ENCODE results near the gene CREBRF.

The CREBRF gene

GRCh38 chr5:173175523-173175922 is 119.4 kb downstream of the CREBRF start:
- Histone ChIP-seq H3K4me1 (ENCODE audit: control extremely low read depth in 1 of 4, control insufficient read depth in 4 of 4, insufficient read depth in 4 of 4, low read length in 3 of 4) (no peaks in the 10 kb centered on the region), H3K9me3 (ENCODE audit: control extremely low read depth in 1 of 5, control insufficient read depth in 4 of 5, insufficient read depth in 2 of 5, low read depth in 1 of 5, low read length in 4 of 5) (peaks cover 0 to 3% (median 0%) of the 10 kb centered on the region in 5 experiments), H3K36me3 (ENCODE audit: control insufficient read depth in 4 of 4, insufficient read depth in 4 of 4, low read length in 3 of 4) (no peaks in the 10 kb centered on the region), H3K27me3 (replicated peaks in 2 of 5; ENCODE audit: control insufficient read depth in 4 of 5, insufficient read depth in 5 of 5, low read length in 4 of 5) (peaks cover 0 to 7% (median 0%) of the 10 kb centered on the region in 5 experiments), H3K27ac (ENCODE audit: insufficient read depth in 1 of 2, low read depth in 1 of 2, low read length in 2 of 2, poor library complexity in 1 of 2, severe bottlenecking in 2 of 2) (no peak overlapping the region), H3K4me3 (ENCODE audit: control insufficient read depth in 1 of 7, extremely low read depth in 1 of 7, insufficient read depth in 4 of 7, low read depth in 2 of 7, low read length in 6 of 7) (no peak overlapping the region)
- WGBS (ENCODE audit: insufficient coverage): 94% methylated on average over 3 of the region's 4 CpGs
- DNase-seq: no peak
- CTCF ChIA-PET: no interaction called here
- POLR2A ChIA-PET: no interaction called here

- WGBS (ENCODE audit: insufficient coverage): 86% methylated on average over 7 of the region's 12 CpGs
- ChIA-PET POLR2A (no interaction called here), CTCF (no interaction called here)
These were observed 122.3 kb downstream of the CREBRF start for GRCh38 chr5:173178369-173178910.

GRCh38 chr5:173180331-173180730 is 124.2 kb downstream of the CREBRF start:
- H3K36me3 ChIP-seq (ENCODE audit: control insufficient read depth in 4 of 4, insufficient read depth in 4 of 4, low read length in 3 of 4): no peaks in the 10 kb centered on the region
- no peak overlapping the region for H3K27ac ChIP-seq (ENCODE audit: insufficient read depth in 1 of 2, low read depth in 1 of 2, low read length in 2 of 2, poor library complexity in 1 of 2, severe bottlenecking in 2 of 2)
- peaks cover 0 to 6% (median 0%) of the 10 kb centered on the region in 5 experiments for H3K9me3 ChIP-seq (ENCODE audit: control extremely low read depth in 1 of 5, control insufficient read depth in 4 of 5, insufficient read depth in 2 of 5, low read depth in 1 of 5, low read length in 4 of 5)
- 0% methylated on average over 2 of the region's 2 CpGs for WGBS (ENCODE audit: insufficient coverage)
- no peaks in the 10 kb centered on the region for H3K4me1 ChIP-seq (ENCODE audit: control extremely low read depth in 1 of 4, control insufficient read depth in 4 of 4, insufficient read depth in 4 of 4, low read length in 3 of 4)
- H3K4me3 ChIP-seq (ENCODE audit: control insufficient read depth in 1 of 7, extremely low read depth in 1 of 7, insufficient read depth in 4 of 7, low read depth in 2 of 7, low read length in 6 of 7): no peak overlapping the region
- POLR2A ChIA-PET: interaction anchor here (0.6 kb wide), 1 partner anchor 101 kb away, joined by 3 read pairs; no protein-coding TSS in a partner anchor
- DNase-seq: no peak
- CTCF ChIA-PET: no interaction called here
- H3K27me3 ChIP-seq (replicated peaks in 2 of 5; ENCODE audit: control insufficient read depth in 4 of 5, insufficient read depth in 5 of 5, low read length in 4 of 5): peaks cover 0 to 7% (median 0%) of the 10 kb centered on the region in 5 experiments

More at GRCh38 chr5:173178369-173178910, 122.3 kb downstream of the CREBRF start:
- DNase-seq: no peak
- H3K27ac ChIP-seq (ENCODE audit: insufficient read depth in 1 of 2, low read depth in 1 of 2, low read length in 2 of 2, poor library complexity in 1 of 2, severe bottlenecking in 2 of 2): no peak overlapping the region
- H3K36me3 ChIP-seq (ENCODE audit: control insufficient read depth in 4 of 4, insufficient read depth in 4 of 4, low read length in 3 of 4): no peaks in the 10 kb centered on the region
- H3K27me3 ChIP-seq (replicated peaks in 2 of 5; ENCODE audit: control insufficient read depth in 4 of 5, insufficient read depth in 5 of 5, low read length in 4 of 5): peaks cover 0 to 7% (median 0%) of the 10 kb centered on the region in 5 experiments
- no peaks in the 10 kb centered on the region for H3K4me1 ChIP-seq (ENCODE audit: control extremely low read depth in 1 of 4, control insufficient read depth in 4 of 4, insufficient read depth in 4 of 4, low read length in 3 of 4)
- H3K4me3 ChIP-seq (ENCODE audit: control insufficient read depth in 1 of 7, extremely low read depth in 1 of 7, insufficient read depth in 4 of 7, low read depth in 2 of 7, low read length in 6 of 7): no peak overlapping the region
- H3K9me3 ChIP-seq (ENCODE audit: control extremely low read depth in 1 of 5, control insufficient read depth in 4 of 5, insufficient read depth in 2 of 5, low read depth in 1 of 5, low read length in 4 of 5): peaks cover 0 to 6% (median 0%) of the 10 kb centered on the region in 5 experiments

GRCh38 chr5:173187054-173187743 is 131.0 kb downstream of the CREBRF start:
- H3K4me3 ChIP-seq (ENCODE audit: control insufficient read depth in 1 of 7, extremely low read depth in 1 of 7, insufficient read depth in 4 of 7, low read depth in 2 of 7, low read length in 6 of 7): no peak overlapping the region
- H3K4me1 ChIP-seq (ENCODE audit: control extremely low read depth in 1 of 4, control insufficient read depth in 4 of 4, insufficient read depth in 4 of 4, low read length in 3 of 4): no peaks in the 10 kb centered on the region
- ChIA-PET POLR2A (no interaction called here), CTCF (interaction anchor here (0.6 to 1.4 kb wide), 3 partner anchors 14 to 208 kb away, joined by 3 read pairs; no protein-coding TSS in a partner anchor)
- H3K36me3 ChIP-seq (ENCODE audit: control insufficient read depth in 4 of 4, insufficient read depth in 4 of 4, low read length in 3 of 4): no peaks in the 10 kb centered on the region
- no peaks in the 10 kb centered on the region for H3K9me3 ChIP-seq (ENCODE audit: control extremely low read depth in 1 of 5, control insufficient read depth in 4 of 5, insufficient read depth in 2 of 5, low read depth in 1 of 5, low read length in 4 of 5)
- H3K27ac ChIP-seq (ENCODE audit: insufficient read depth in 1 of 2, low read depth in 1 of 2, low read length in 2 of 2, poor library complexity in 1 of 2, severe bottlenecking in 2 of 2): no peak overlapping the region
- peak; percentile 20 to 42 (median 34) for DNase-seq
- H3K27me3 ChIP-seq (replicated peaks in 2 of 5; ENCODE audit: control insufficient read depth in 4 of 5, insufficient read depth in 5 of 5, low read length in 4 of 5): peaks cover 0 to 2% (median 0%) of the 10 kb centered on the region in 5 experiments
- WGBS (ENCODE audit: insufficient coverage): 94% methylated on average over 11 of the region's 11 CpGs

- Histone ChIP-seq H3K9me3 (ENCODE audit: control extremely low read depth in 1 of 5, control insufficient read depth in 4 of 5, insufficient read depth in 2 of 5, low read depth in 1 of 5, low read length in 4 of 5) (no peaks in the 10 kb centered on the region), H3K27ac (ENCODE audit: insufficient read depth in 1 of 2, low read depth in 1 of 2, low read length in 2 of 2, poor library complexity in 1 of 2, severe bottlenecking in 2 of 2) (no peak overlapping the region), H3K4me1 (ENCODE audit: control extremely low read depth in 1 of 4, control insufficient read depth in 4 of 4, insufficient read depth in 4 of 4, low read length in 3 of 4) (no peaks in the 10 kb centered on the region), H3K36me3 (ENCODE audit: control insufficient read depth in 4 of 4, insufficient read depth in 4 of 4, low read length in 3 of 4) (no peaks in the 10 kb centered on the region), H3K4me3 (ENCODE audit: control insufficient read depth in 1 of 7, extremely low read depth in 1 of 7, insufficient read depth in 4 of 7, low read depth in 2 of 7, low read length in 6 of 7) (no peak overlapping the region), H3K27me3 (replicated peaks in 2 of 5; ENCODE audit: control insufficient read depth in 4 of 5, insufficient read depth in 5 of 5, low read length in 4 of 5) (peaks cover 0 to 2% (median 0%) of the 10 kb centered on the region in 5 experiments)
- ChIA-PET CTCF (no interaction called here), POLR2A (no interaction called here)
- 100% methylated on average over 1 of the region's 2 CpGs for WGBS (ENCODE audit: insufficient coverage)
- DNase-seq: no peak
These were observed 132.1 kb downstream of the CREBRF start for GRCh38 chr5:173188280-173188679.
